ENCODE results near the gene NAXE.

GRCh38 chr1:156632355-156632754 is 40.8 kb downstream of the NAXE start:
- TF ChIP-seq FOXM1 (IDR thresholded peaks at IDR 0.05; ENCODE audit: borderline replicate concordance), result no peak
- TF ChIP-seq FOXK2 (IDR thresholded peaks at IDR 0.05), result no peak
- no peak for TF ChIP-seq BHLHE40 (IDR thresholded peaks at IDR 0.05; ENCODE audit: borderline replicate concordance)
- no peak for TF ChIP-seq FOXA1 (IDR thresholded peaks at IDR 0.05)
- TF ChIP-seq ARNT (IDR thresholded peaks at IDR 0.05), result no peak

Data from HEK293T (cell line).